HG03442 (cell line): ENCODE results near the gene GCM1.
"Not testable (repeated sequence)": the region's sequence is repeated elsewhere in the genome, so short reads cannot be mapped to it uniquely, and the experiment has no call there.

ENCODE experiments used
- ATAC-seq: cut with Tn5 transposase; IDR thresholded peaks from one replicate; pipeline ENCODE4 v1.9.1; 2021; ENCODE audit warnings: mild to moderate bottlenecking, moderate library complexity; ENCODE audit not compliant: unreplicated experiment

GCM1 gene

GRCh38 chr6:53148684-53149083 is at the start of gene GCM1:
GCM1 (minus strand) TSS chr6:53148841; CDS start chr6:53145632, 3,209 bp downstream.
- ATAC-seq = no peak

- ATAC-seq = no peak
Observed at GRCh38 chr6:53197553-53197952, 48.9 kb upstream of the GCM1 start.

GRCh38 chr6:53195048-53195447 is 46.4 kb upstream of the GCM1 start:
- ATAC-seq = no peak

- ATAC-seq = no peak
Observed at GRCh38 chr6:53192682-53193188, 44.1 kb upstream of the GCM1 start.

- no peak for ATAC-seq
Observed at GRCh38 chr6:53189554-53189953, 40.9 kb upstream of the GCM1 start.

- no peak for ATAC-seq
Observed at GRCh38 chr6:53188833-53189232, 40.2 kb upstream of the GCM1 start.

- no peak for ATAC-seq
Observed at GRCh38 chr6:53180678-53181077, 32.0 kb upstream of the GCM1 start.

- ATAC-seq = no peak
Observed at GRCh38 chr6:53179961-53180651, 31.5 kb upstream of the GCM1 start.

GRCh38 chr6:53178837-53179432 is 30.3 kb upstream of the GCM1 start:
- no peak for ATAC-seq

GRCh38 chr6:53175027-53175426 is 26.4 kb upstream of the GCM1 start:
- ATAC-seq = no peak

GRCh38 chr6:53172468-53172803 is 23.8 kb upstream of the GCM1 start:
- no peak for ATAC-seq

GRCh38 chr6:53171605-53172467 is 23.2 kb upstream of the GCM1 start:
- ATAC-seq = peak; percentile 86

GRCh38 chr6:53168516-53169267 is 20.1 kb upstream of the GCM1 start:
- ATAC-seq = no peak

GRCh38 chr6:53165293-53165692 is 16.7 kb upstream of the GCM1 start:
- no peak for ATAC-seq

- no peak for ATAC-seq
Observed at GRCh38 chr6:53162606-53163005, 14.0 kb upstream of the GCM1 start.

GRCh38 chr6:53161481-53162009 is 12.9 kb upstream of the GCM1 start:
- ATAC-seq = no peak

GRCh38 chr6:53159558-53159957 is 10.9 kb upstream of the GCM1 start:
- no peak for ATAC-seq

- ATAC-seq = not testable (repeated sequence)
Observed at GRCh38 chr6:53158076-53158475, 9.4 kb upstream of the GCM1 start.

- not testable (repeated sequence) for ATAC-seq
Observed at GRCh38 chr6:53155279-53155678, 6.6 kb upstream of the GCM1 start.

- ATAC-seq = no peak
Observed at GRCh38 chr6:53154794-53155193, 6.2 kb upstream of the GCM1 start.

GRCh38 chr6:53154071-53154470 is 5.4 kb upstream of the GCM1 start:
- ATAC-seq = no peak
